HEK293 (cell line): ENCODE results near the gene LATS1.

Source experiments
- CTCF ChIP-seq: fragments of 450-650 bp; formaldehyde crosslinking; IDR thresholded peaks from 2 replicates; pipeline ENCODE4 v1.5.1; 2016; ENCODE audit warnings: missing biosample characterization, missing genetic modification characterization
- TCF7L2 ChIP-seq: IDR thresholded peaks from 2 replicates; pipeline ENCODE4 v1.6.1; 2011; ENCODE audit warnings: low read depth, mild to moderate bottlenecking, inconsistent platforms, low read length, moderate library complexity, borderline replicate concordance
- ZBTB7A ChIP-seq: fragments of 450-650 bp; formaldehyde crosslinking; IDR thresholded peaks from 2 replicates; pipeline ENCODE4 v1.5.1; 2016; ENCODE audit warnings: low read depth, missing biosample characterization, missing genetic modification characterization

GRCh38 chr6:149634315-149634714, 83.6 kb downstream of the LATS1 start:
- TF ChIP-seq ZBTB7A (tag by site-specific recombination) = no peak
- TF ChIP-seq TCF7L2 = no peak
- no peak for TF ChIP-seq CTCF (tag by site-specific recombination)
